Activated B cell treated with CpG ODN at 0.5 μM for 24 hours (primary cell): ENCODE measurements around the gene HMOX2. TPM values are rescaled to one million over a fixed set of nuclear protein-coding genes. Genes with fewer than 3 reads are reported as not detected.

ENCODE experiments used
- ATAC-seq: fragments of 200-7000 bp; cut with Tn5 transposase; one replicate; pipeline ENCODE4 v1.10.0; 2021; ENCODE audit warnings: low read depth, mild to moderate bottlenecking, moderate library complexity
- CTCF ChIA-PET: fragments of 350-600 bp; sonication (Branson Sonifier 250); formaldehyde crosslinking; loops from one replicate; lab custom pipeline; 2021; ENCODE audit warnings: antibody characterized with exemption; lab: Charles Lee
- POLR2A ChIA-PET: fragments of 350-600 bp; sonication (Branson Sonifier 250); formaldehyde crosslinking; loops from one replicate; lab custom pipeline; 2021; ENCODE audit warnings: antibody characterized with exemption; lab: Charles Lee
- DNase-seq: peaks from one replicate; pipeline ENCODE4 v3.0.0; 2022
- H3K27ac Mint-ChIP-seq: one replicate; pipeline ENCODE4 v1.8.0; 2020; ENCODE audit warnings: mixed read lengths
- H3K27me3 Mint-ChIP-seq: one replicate; pipeline ENCODE4 v1.8.0; 2021; ENCODE audit warnings: mixed read lengths
- H3K36me3 Mint-ChIP-seq: one replicate; pipeline ENCODE4 v1.8.0; 2021; ENCODE audit warnings: low read depth, mixed read lengths
- H3K4me1 Mint-ChIP-seq: one replicate; pipeline ENCODE4 v1.8.0; 2021; ENCODE audit warnings: mixed read lengths
- H3K4me3 Mint-ChIP-seq: one replicate; pipeline ENCODE4 v1.8.0; 2020; ENCODE audit warnings: mild to moderate bottlenecking, mixed read lengths
- H3K9me3 Mint-ChIP-seq: one replicate; pipeline ENCODE4 v1.8.0; 2020; ENCODE audit warnings: mixed read lengths
- CTCF ChIP-seq: fragments of 200-600 bp; IDR thresholded peaks from one replicate; pipeline ENCODE4 v1.8.0; 2022; ENCODE audit warnings: antibody characterized with exemption, mild to moderate bottlenecking
- intact Hi-C: fragments of 100-400 bp; cut with micrococcal nuclease; formaldehyde crosslinking; loops from one replicate; pipeline ENCODE4 v1.15.1; 2024
- total RNA-seq: library from RNA; stranded (reverse); gene quantifications from 2 replicates; pipeline ENCODE4 v1.2.3, GENCODE V29; 2022

HMOX2 gene
- total RNA-seq, 1 donor from 2014 or later, result 32.1 TPM

GRCh38 chr16:4533490-4533889, 57.3 kb downstream of the HMOX2 start:
- no peak for TF ChIP-seq CTCF
- intact Hi-C loops, result no loop called here
- Mint-ChIP-seq H3K27ac (no peak overlapping the region), H3K27me3 (no peaks in the 10 kb centered on the region), H3K9me3 (no peaks in the 10 kb centered on the region), H3K36me3 (peaks cover 11% of the 10 kb centered on the region), H3K4me1 (peaks cover 26% of the 10 kb centered on the region), H3K4me3 (no peak overlapping the region)
- DNase-seq, result no peak
- no peak for ATAC-seq
- ChIA-PET POLR2A (no interaction called here), CTCF (no interaction called here)

GRCh38 chr16:4534151-4534790, 58.1 kb downstream of the HMOX2 start:
- no peak overlapping the region for H3K4me3 Mint-ChIP-seq
- intact Hi-C loops, result no loop called here
- no peaks in the 10 kb centered on the region for H3K27me3 Mint-ChIP-seq
- peaks cover 11% of the 10 kb centered on the region for H3K36me3 Mint-ChIP-seq
- no peak for ATAC-seq
- no peak overlapping the region for H3K27ac Mint-ChIP-seq
- no peak for TF ChIP-seq CTCF
- no peaks in the 10 kb centered on the region for H3K9me3 Mint-ChIP-seq
- no peak for DNase-seq
- CTCF ChIA-PET, result no interaction called here
- POLR2A ChIA-PET, result no interaction called here
- H3K4me1 Mint-ChIP-seq, result peaks cover 22% of the 10 kb centered on the region

GRCh38 chr16:4535627-4536108, 59.5 kb downstream of the HMOX2 start:
- ChIA-PET POLR2A (no interaction called here), CTCF (interaction anchor here (1.1 to 2.1 kb wide), 3 partner anchors 13 to 30 kb away, joined by 3 to 8 read pairs (median 5); no protein-coding TSS in a partner anchor)
- no peak for TF ChIP-seq CTCF
- Mint-ChIP-seq H3K4me3 (no peak overlapping the region), H3K27ac (no peak overlapping the region), H3K9me3 (peaks cover 6% of the 10 kb centered on the region), H3K4me1 (peaks cover 15% of the 10 kb centered on the region), H3K36me3 (peaks cover 11% of the 10 kb centered on the region), H3K27me3 (peaks cover 1% of the 10 kb centered on the region)
- DNase-seq (no peak), ATAC-seq (no peak)
- intact Hi-C loops, result no loop called here

- ATAC-seq, result no peak
- H3K27ac Mint-ChIP-seq, result no peak overlapping the region
- peaks cover 6% of the 10 kb centered on the region for H3K9me3 Mint-ChIP-seq
- ChIA-PET POLR2A (interaction anchor here (0.7 kb wide), 1 partner anchor 1133 kb away, joined by 4 read pairs; no protein-coding TSS in a partner anchor), CTCF (interaction anchor here (1.1 to 2.1 kb wide), 3 partner anchors 12 to 31 kb away, joined by 3 to 8 read pairs (median 5); no protein-coding TSS in a partner anchor)
- no peak for DNase-seq
- peak overlapping the region; percentile 75 for H3K4me3 Mint-ChIP-seq
- H3K36me3 Mint-ChIP-seq, result peaks cover 11% of the 10 kb centered on the region
- peaks cover 15% of the 10 kb centered on the region for H3K4me1 Mint-ChIP-seq
- intact Hi-C loops, result no loop called here
- peaks cover 1% of the 10 kb centered on the region for H3K27me3 Mint-ChIP-seq
- TF ChIP-seq CTCF, result no peak
Observed at GRCh38 chr16:4536391-4537106, 60.4 kb downstream of the HMOX2 start.
